ENCODE data around the gene VPS41.

VPS41 gene

GRCh38 chr7:38863601-38864291 lies 45.2 kb downstream of the VPS41 start:
- Histone ChIP-seq H3K27ac (ENCODE audit: extremely low read depth, low read depth, low read length) (no peak overlapping the region), H3K4me1 (ENCODE audit: control insufficient read depth, insufficient read depth, low read length) (no peaks in the 10 kb centered on the region), H3K4me3 (ENCODE audit: low read depth, low read length) (no peak overlapping the region), H3K36me3 (ENCODE audit: control insufficient read depth in 2 of 2, insufficient read depth in 1 of 2, low read length in 2 of 2) (peaks cover 0 to 10% of the 10 kb centered on the region in 2 experiments; a peak in 2 of 3 replicates), H3K9me3 (ENCODE audit: control insufficient read depth, insufficient read depth, low read depth, low read length) (no peaks in the 10 kb centered on the region)
- ChIA-PET POLR2A (no interaction called here), CTCF (interaction anchor here (0.8 kb wide), 1 partner anchor 12 kb away, joined by 3 read pairs; no protein-coding TSS in a partner anchor)
- TF ChIP-seq ZNF138 (tag by site-specific recombination; IDR thresholded peaks at IDR 0.05; ENCODE audit: borderline replicate concordance), result no peak

- ChIA-PET POLR2A (no interaction called here), CTCF (interaction anchor here (0.6 kb wide), 1 partner anchor 63 kb away, joined by 4 read pairs; no protein-coding TSS in a partner anchor)
- Histone ChIP-seq H3K4me1 (ENCODE audit: control insufficient read depth, insufficient read depth, low read length) (0 out of 2 replicates have a peak, but pooled peaks cover 2% of the 10 kb centered on the region), H3K36me3 (ENCODE audit: control insufficient read depth in 2 of 2, insufficient read depth in 1 of 2, low read length in 2 of 2) (peaks cover 0 to 1% of the 10 kb centered on the region in 2 experiments; a peak in 2 of 3 replicates), H3K4me3 (ENCODE audit: low read depth, low read length) (no peak overlapping the region), H3K9me3 (ENCODE audit: control insufficient read depth, insufficient read depth, low read depth, low read length) (no peaks in the 10 kb centered on the region), H3K27ac (ENCODE audit: extremely low read depth, low read depth, low read length) (no peak overlapping the region)
- TF ChIP-seq HOXA7 (CRISPR knock-in tag; IDR thresholded peaks at IDR 0.05; ENCODE audit: borderline replicate concordance) (no peak), ZNF239 (tag by site-specific recombination; IDR thresholded peaks at IDR 0.05) (no peak), ZBTB1 (tag by site-specific recombination; IDR thresholded peaks at IDR 0.05) (no peak), BCL11B (tag by site-specific recombination; IDR thresholded peaks at IDR 0.05; ENCODE audit: low read depth) (no peak), ZNF2 (tag by site-specific recombination; IDR thresholded peaks at IDR 0.05) (no peak), ZNF354C (tag by site-specific recombination; IDR thresholded peaks at IDR 0.05; ENCODE audit: borderline replicate concordance, low read depth) (no peak), YY1 (tag by site-specific recombination; IDR thresholded peaks at IDR 0.05) (no peak), HOXD13 (CRISPR knock-in tag; IDR thresholded peaks at IDR 0.05; ENCODE audit: borderline replicate concordance) (no peak), GLIS2 (tag by site-specific recombination; IDR thresholded peaks at IDR 0.05) (no peak)
Measured at GRCh38 chr7:38862666-38863065, 46.3 kb downstream of the VPS41 start.

- 0 out of 2 replicates have a peak, but pooled peaks cover 2% of the 10 kb centered on the region for H3K4me1 ChIP-seq (ENCODE audit: control insufficient read depth, insufficient read depth, low read length)
- no peak overlapping the region for H3K27ac ChIP-seq (ENCODE audit: extremely low read depth, low read depth, low read length)
- H3K4me3 ChIP-seq (ENCODE audit: low read depth, low read length), result no peak overlapping the region
- H3K9me3 ChIP-seq (ENCODE audit: control insufficient read depth, insufficient read depth, low read depth, low read length), result no peaks in the 10 kb centered on the region
- ChIA-PET POLR2A (no interaction called here), CTCF (interaction anchor here (0.6 to 0.9 kb wide), 4 partner anchors 11 to 662 kb away, joined by 3 read pairs; no protein-coding TSS in a partner anchor)
- H3K36me3 ChIP-seq (ENCODE audit: control insufficient read depth in 2 of 2, insufficient read depth in 1 of 2, low read length in 2 of 2), result no peaks in the 10 kb centered on the region
- TF ChIP-seq ZNF664 (tag by site-specific recombination; IDR thresholded peaks at IDR 0.05) (no peak), SP7 (tag by site-specific recombination; IDR thresholded peaks at IDR 0.05) (peak; percentile 27; the same call in 1 of the 2 replicates)
Measured at GRCh38 chr7:38858259-38858884, 50.6 kb downstream of the VPS41 start.

GRCh38 chr7:38855867-38856266 lies 53.1 kb downstream of the VPS41 start:
- ChIA-PET CTCF (no interaction called here), POLR2A (no interaction called here)
- H3K27ac ChIP-seq (ENCODE audit: extremely low read depth, low read depth, low read length), result no peak overlapping the region
- H3K4me1 ChIP-seq (ENCODE audit: control insufficient read depth, insufficient read depth, low read length), result 0 out of 2 replicates have a peak, but pooled peaks cover 2% of the 10 kb centered on the region
- H3K4me3 ChIP-seq (ENCODE audit: low read depth, low read length), result no peak overlapping the region
- no peaks in the 10 kb centered on the region for H3K9me3 ChIP-seq (ENCODE audit: control insufficient read depth, insufficient read depth, low read depth, low read length)
- no peaks in the 10 kb centered on the region for H3K36me3 ChIP-seq (ENCODE audit: control insufficient read depth in 2 of 2, insufficient read depth in 1 of 2, low read length in 2 of 2)
- TF ChIP-seq ZNF510 (tag by site-specific recombination; IDR thresholded peaks at IDR 0.05; ENCODE audit: insufficient replicate concordance) (no peak), ZNF677 (tag by site-specific recombination; IDR thresholded peaks at IDR 0.05) (no peak), ZNF777 (tag by site-specific recombination; IDR thresholded peaks at IDR 0.05; ENCODE audit: borderline replicate concordance) (no peak), ZNF23 (tag by site-specific recombination; IDR thresholded peaks at IDR 0.05; ENCODE audit: borderline replicate concordance) (no peak), ZNF561 (tag by site-specific recombination; IDR thresholded peaks at IDR 0.05; ENCODE audit: borderline replicate concordance) (no peak), FEZF1 (tag by site-specific recombination; IDR thresholded peaks at IDR 0.05) (no peak), GLI2 (tag by site-specific recombination; IDR thresholded peaks at IDR 0.05; ENCODE audit: borderline replicate concordance, low read depth) (no peak), ZNF248 (tag by site-specific recombination; IDR thresholded peaks at IDR 0.05) (no peak), AEBP2 (tag by site-specific recombination; IDR thresholded peaks at IDR 0.05; ENCODE audit: borderline replicate concordance) (no peak), ZNF624 (tag by site-specific recombination; IDR thresholded peaks at IDR 0.05) (no peak), ZNF2 (tag by site-specific recombination; IDR thresholded peaks at IDR 0.05) (no peak), ZNF555 (tag by site-specific recombination; conservative IDR thresholded peaks at IDR 0.05) (no peak), PATZ1 (tag by site-specific recombination; IDR thresholded peaks at IDR 0.05) (no peak)

Data from HEK293 (cell line).